WTC11 (cell line): Measurements from ENCODE around the gene DIMT1. TPM values are rescaled to one million over a fixed set of nuclear protein-coding genes. Genes with fewer than 3 reads are reported as not detected.

Experiments used
- ARID4B ChIP-seq: sonication (generic); formaldehyde crosslinking; IDR thresholded peaks from 2 replicates; pipeline ENCODE4 v1.8.0; 2023; ENCODE audit warnings: missing genetic modification reagents, mild to moderate bottlenecking, borderline replicate concordance
- ATF2 ChIP-seq: sonication (generic); formaldehyde crosslinking; IDR thresholded peaks from 2 replicates; pipeline ENCODE4 v1.8.1; 2022; ENCODE audit warnings: low read depth, missing genetic modification reagents, borderline replicate concordance
- CBFB ChIP-seq: sonication (generic); formaldehyde crosslinking; IDR thresholded peaks from 2 replicates; pipeline ENCODE4 v1.8.1; 2022; ENCODE audit warnings: mild to moderate bottlenecking, low read depth, missing genetic modification reagents
- CREM ChIP-seq: sonication (generic); formaldehyde crosslinking; IDR thresholded peaks from 2 replicates; pipeline ENCODE4 v1.8.1; 2022; ENCODE audit warnings: mild to moderate bottlenecking, missing genetic modification reagents, moderate library complexity
- ELF4 ChIP-seq: sonication (generic); formaldehyde crosslinking; IDR thresholded peaks from 2 replicates; pipeline ENCODE4 v1.8.1; 2022; ENCODE audit warnings: low read depth, mild to moderate bottlenecking, moderate library complexity, missing genetic modification reagents
- ETV6 ChIP-seq: sonication (generic); formaldehyde crosslinking; IDR thresholded peaks from 2 replicates; pipeline ENCODE4 v1.8.1; 2022; ENCODE audit warnings: mild to moderate bottlenecking, missing genetic modification reagents
- FOXJ3 ChIP-seq: sonication (generic); formaldehyde crosslinking; IDR thresholded peaks from 2 replicates; pipeline ENCODE4 v1.9.0; 2021; ENCODE audit warnings: missing genetic modification reagents, mild to moderate bottlenecking, borderline replicate concordance
- FOXK1 ChIP-seq: sonication (generic); formaldehyde crosslinking; IDR thresholded peaks from 2 replicates; pipeline ENCODE4 v1.8.0; 2022; ENCODE audit warnings: mild to moderate bottlenecking, moderate library complexity, missing genetic modification reagents
- GABPB1 ChIP-seq: sonication (generic); formaldehyde crosslinking; IDR thresholded peaks from 2 replicates; pipeline ENCODE4 v1.8.1; 2023; ENCODE audit warnings: mild to moderate bottlenecking, missing genetic modification reagents
- IRF1 ChIP-seq: sonication (generic); formaldehyde crosslinking; IDR thresholded peaks from 2 replicates; pipeline ENCODE4 v1.8.0; 2023; ENCODE audit warnings: missing genetic modification reagents
- KAT7 ChIP-seq: sonication (generic); formaldehyde crosslinking; IDR thresholded peaks from 2 replicates; pipeline ENCODE4 v1.8.1; 2023; ENCODE audit warnings: missing genetic modification reagents, mild to moderate bottlenecking, borderline replicate concordance
- NR1H2 ChIP-seq: sonication (generic); formaldehyde crosslinking; IDR thresholded peaks from 2 replicates; pipeline ENCODE4 v1.9.0; 2021; ENCODE audit warnings: mild to moderate bottlenecking, moderate library complexity, missing genetic modification reagents
- PRDM15 ChIP-seq: sonication (generic); formaldehyde crosslinking; IDR thresholded peaks from 2 replicates; pipeline ENCODE4 v1.8.0; 2022; ENCODE audit warnings: missing genetic modification reagents
- SP1 ChIP-seq: sonication (generic); formaldehyde crosslinking; conservative IDR thresholded peaks from 2 replicates; pipeline ENCODE4 v1.8.1; 2022; ENCODE audit warnings: missing genetic modification reagents
- STAT6 ChIP-seq: sonication (generic); formaldehyde crosslinking; conservative IDR thresholded peaks from 2 replicates; pipeline ENCODE4 v1.8.1; 2023; ENCODE audit warnings: mild to moderate bottlenecking, low read depth, missing genetic modification reagents, moderate library complexity
- ZNF396 ChIP-seq: fragments of 250-450 bp; sonication (Bioruptor Pico); IDR thresholded peaks from 2 replicates; pipeline ENCODE4 v1.8.0; 2021; ENCODE audit warnings: mild to moderate bottlenecking, moderate library complexity, borderline replicate concordance
- ZNF512 ChIP-seq: sonication (generic); formaldehyde crosslinking; IDR thresholded peaks from 2 replicates; pipeline ENCODE4 v1.8.1; 2022; ENCODE audit warnings: missing genetic modification reagents, borderline replicate concordance
- ZNF532 ChIP-seq: fragments of 250-450 bp; sonication (Bioruptor Pico); IDR thresholded peaks from 2 replicates; pipeline ENCODE4 v1.9.0; 2021; ENCODE audit warnings: mild to moderate bottlenecking, borderline replicate concordance
- total RNA-seq: library from RNA; stranded (reverse); gene quantifications from 3 replicates; pipeline ENCODE4 v1.2.3, GENCODE V29; 2021

DIMT1 gene
- total RNA-seq, 1 experiment from 2014 or later = 33.9 TPM

- no peak for TF ChIP-seq KAT7 (CRISPR knock-in tag)
- TF ChIP-seq IRF1 (CRISPR knock-in tag) = peak; percentile 29; the same call in 1 of the 2 replicates
- no peak for TF ChIP-seq PRDM15 (CRISPR knock-in tag)
- no peak for TF ChIP-seq STAT6 (CRISPR knock-in tag)
- peak; percentile 89 for TF ChIP-seq ETV6 (CRISPR knock-in tag)
- peak; percentile 95 for TF ChIP-seq ARID4B (CRISPR knock-in tag)
- no peak for TF ChIP-seq FOXJ3 (CRISPR knock-in tag)
- TF ChIP-seq SP1 = peak; percentile 93
- TF ChIP-seq NR1H2 = no peak
- TF ChIP-seq ATF2 (CRISPR knock-in tag) = no peak
- no peak for TF ChIP-seq CBFB (CRISPR knock-in tag)
- peak; percentile 39 for TF ChIP-seq FOXK1
- TF ChIP-seq ZNF532 (CRISPR knock-in tag) = no peak
- TF ChIP-seq GABPB1 = peak; percentile 48; the same call in 1 of the 2 replicates
- peak; percentile 73; the same call in 1 of the 2 replicates for TF ChIP-seq CREM
- TF ChIP-seq ZNF396 (CRISPR knock-in tag) = no peak
- 0 out of 2 replicates have a peak, but pooled peaks have one; percentile 53 for TF ChIP-seq ELF4
- 0 out of 2 replicates have a peak, but pooled peaks have one; percentile 60 for TF ChIP-seq ZNF512 (CRISPR knock-in tag)
Observed at GRCh38 chr5:62403411-62404250, at the start of gene DIMT1 (continued).
